GM19099 (cell line): Measurements from ENCODE around the gene PRKAG2.

ENCODE experiments used
- POLR2A ChIP-seq: IDR thresholded peaks from 3 replicates; pipeline ENCODE4 v1.6.1; 2011; ENCODE audit warnings: low read depth; ENCODE audit not compliant: insufficient read length; ENCODE audit errors: extremely low read depth

The PRKAG2 gene

GRCh38 chr7:151856098-151856497 is 20.8 kb downstream of the PRKAG2 start:
- no peak for TF ChIP-seq POLR2A

GRCh38 chr7:151854720-151855071 is 22.2 kb downstream of the PRKAG2 start:
- TF ChIP-seq POLR2A: no peak

GRCh38 chr7:151853896-151854719 is 22.8 kb downstream of the PRKAG2 start:
- TF ChIP-seq POLR2A: no peak

- TF ChIP-seq POLR2A: no peak
Measured at GRCh38 chr7:151852486-151853396, 24.2 kb downstream of the PRKAG2 start.

- TF ChIP-seq POLR2A: no peak
Measured at GRCh38 chr7:151851782-151852181, 25.1 kb downstream of the PRKAG2 start.

- TF ChIP-seq POLR2A: no peak
Measured at GRCh38 chr7:151851145-151851751, 25.7 kb downstream of the PRKAG2 start.

GRCh38 chr7:151850491-151851124 is 26.3 kb downstream of the PRKAG2 start:
- no peak for TF ChIP-seq POLR2A

- no peak for TF ChIP-seq POLR2A
Measured at GRCh38 chr7:151849879-151850260, 27.0 kb downstream of the PRKAG2 start.

GRCh38 chr7:151849008-151849878 is 27.7 kb downstream of the PRKAG2 start:
- TF ChIP-seq POLR2A: no peak

- TF ChIP-seq POLR2A: no peak
Measured at GRCh38 chr7:151847681-151848081, 29.2 kb downstream of the PRKAG2 start.

- no peak for TF ChIP-seq POLR2A
Measured at GRCh38 chr7:151847136-151847535, 29.8 kb downstream of the PRKAG2 start.

GRCh38 chr7:151845412-151846205 is 31.3 kb downstream of the PRKAG2 start:
- TF ChIP-seq POLR2A: no peak

GRCh38 chr7:151844825-151845200 is 32.1 kb downstream of the PRKAG2 start:
- no peak for TF ChIP-seq POLR2A
